ENCODE data around the gene SMIM10L2A.
"Not testable (repeated sequence)": the region's sequence is repeated elsewhere in the genome, so short reads cannot be mapped to it uniquely, and the experiment has no call there.

SMIM10L2A gene

GRCh38 chrX:135454816-135455215 is 33.1 kb downstream of the SMIM10L2A start:
- Histone ChIP-seq H3K27ac (no peak overlapping the region), H3K4me3 (no peak overlapping the region)
- TF ChIP-seq CTCF (IDR thresholded peaks at IDR 0.05): no peak
- no peak for DNase-seq (ENCODE audit: low spot score)

GRCh38 chrX:135461756-135462155 is 40.0 kb downstream of the SMIM10L2A start:
- DNase-seq (ENCODE audit: low spot score); H3K4me3 ChIP-seq; H3K27ac ChIP-seq: not testable (repeated sequence)

GRCh38 chrX:135463937-135464336 is 42.2 kb downstream of the SMIM10L2A start:
- no peak overlapping the region for H3K27ac ChIP-seq
- no peak for TF ChIP-seq CTCF (IDR thresholded peaks at IDR 0.05)
- DNase-seq (ENCODE audit: low spot score): no peak
- H3K4me3 ChIP-seq: no peak overlapping the region

GRCh38 chrX:135476378-135476777 is 54.6 kb downstream of the SMIM10L2A start:
- DNase-seq (ENCODE audit: low spot score): no peak
- H3K4me3 ChIP-seq: no peak overlapping the region
- no peak for TF ChIP-seq CTCF (IDR thresholded peaks at IDR 0.05)
- H3K27ac ChIP-seq: no peak overlapping the region

- TF ChIP-seq CTCF (IDR thresholded peaks at IDR 0.05): no peak
- H3K27ac ChIP-seq: no peak overlapping the region
- no peak for DNase-seq (ENCODE audit: low spot score)
- no peak overlapping the region for H3K4me3 ChIP-seq
Measured at GRCh38 chrX:135477576-135477975, 55.8 kb downstream of the SMIM10L2A start.
